ENCODE measurements around the gene CBLN3. TPM values are rescaled to one million over a fixed set of nuclear protein-coding genes. Genes with fewer than 3 reads are reported as not detected.

Gene CBLN3
- total RNA-seq, 1 donor from 2014 or later = 1.3 TPM

- H3K4me3 ChIP-seq (ENCODE audit: low read depth, low read length) = no peak overlapping the region
- TF ChIP-seq CTCF (conservative IDR thresholded peaks at IDR 0.05; ENCODE audit: low read depth, low read length) = no peak
- no peak for DNase-seq (ENCODE audit: low read depth)
These were observed 13.8 kb downstream of the CBLN3 start for GRCh38 chr14:24415421-24416253.

- H3K4me3 ChIP-seq (ENCODE audit: low read depth, low read length) = no peak overlapping the region
- DNase-seq (ENCODE audit: low read depth) = no peak
- TF ChIP-seq CTCF (conservative IDR thresholded peaks at IDR 0.05; ENCODE audit: low read depth, low read length) = no peak
These were observed 14.6 kb downstream of the CBLN3 start for GRCh38 chr14:24414732-24415420.

GRCh38 chr14:24414077-24414476 lies 15.4 kb downstream of the CBLN3 start:
- no peak for DNase-seq (ENCODE audit: low read depth)
- TF ChIP-seq CTCF (conservative IDR thresholded peaks at IDR 0.05; ENCODE audit: low read depth, low read length) = no peak

GRCh38 chr14:24411443-24412389 lies 17.8 kb downstream of the CBLN3 start:
- no peak for DNase-seq (ENCODE audit: low read depth)

More at GRCh38 chr14:24414077-24414476, 15.4 kb downstream of the CBLN3 start:
- H3K4me3 ChIP-seq (ENCODE audit: low read depth, low read length) = no peak overlapping the region

GRCh38 chr14:24409956-24410355 lies 19.5 kb downstream of the CBLN3 start:
- no peak for TF ChIP-seq CTCF (conservative IDR thresholded peaks at IDR 0.05; ENCODE audit: low read depth, low read length)
- no peak for DNase-seq (ENCODE audit: low read depth)
- no peak overlapping the region for H3K4me3 ChIP-seq (ENCODE audit: low read depth, low read length)

More at GRCh38 chr14:24411443-24412389, 17.8 kb downstream of the CBLN3 start:
- TF ChIP-seq CTCF (conservative IDR thresholded peaks at IDR 0.05; ENCODE audit: low read depth, low read length) = peak; percentile 79
- H3K4me3 ChIP-seq (ENCODE audit: low read depth, low read length) = no peak overlapping the region

GRCh38 chr14:24409192-24409591 lies 20.3 kb downstream of the CBLN3 start:
- no peak for TF ChIP-seq CTCF (conservative IDR thresholded peaks at IDR 0.05; ENCODE audit: low read depth, low read length)
- DNase-seq (ENCODE audit: low read depth) = no peak
- H3K4me3 ChIP-seq (ENCODE audit: low read depth, low read length) = no peak overlapping the region

All from epithelial cell of proximal tubule (primary cell).